KOPT-K1 (cell line): ENCODE data around the gene SP9.

Experiments used
- H3K27ac ChIP-seq: fragments of 200-600 bp; sonication (generic); 2 replicates; pipeline ENCODE4 v1.5.1; 2016; ENCODE audit warnings: antibody characterized with exemption, mild to moderate bottlenecking, low read depth, low read length; ENCODE audit not compliant: poor library complexity, severe bottlenecking
- H3K36me3 ChIP-seq: fragments of 200-600 bp; sonication (generic); 2 replicates; pipeline ENCODE4 v1.5.1; 2017; ENCODE audit warnings: antibody characterized with exemption, mild to moderate bottlenecking, low read length, moderate library complexity; ENCODE audit not compliant: insufficient read depth
- H3K9me3 ChIP-seq: fragments of 200-600 bp; sonication (generic); 2 replicates; pipeline ENCODE4 v1.5.1; 2017; ENCODE audit warnings: antibody characterized with exemption, low read length, mild to moderate bottlenecking; ENCODE audit not compliant: insufficient read depth, poor library complexity, severe bottlenecking

The SP9 gene

DNA sequence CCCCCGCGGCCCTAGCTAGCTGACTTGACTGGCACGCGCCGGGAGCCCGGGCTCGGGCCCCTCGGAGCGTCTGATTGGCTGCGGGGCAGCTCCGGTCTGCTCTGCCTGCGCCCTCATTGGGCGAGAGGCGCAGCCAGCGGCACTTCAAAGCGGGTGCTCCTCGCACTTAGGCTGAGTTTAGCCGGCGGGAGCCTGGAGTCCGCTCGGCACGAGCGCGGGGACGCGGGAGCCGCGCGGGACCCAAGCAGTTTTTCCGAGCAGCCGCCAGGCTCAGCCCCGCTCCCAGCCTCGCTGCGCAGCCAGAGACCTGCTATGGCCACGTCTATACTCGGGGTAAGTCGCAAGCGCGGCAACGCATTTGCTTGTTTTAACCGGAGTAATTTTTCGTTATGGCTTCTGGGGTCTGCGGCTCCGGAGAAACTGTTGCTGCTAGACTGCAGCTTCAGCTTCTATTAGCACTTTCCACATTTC is at the start of gene SP9:
Gene SP9, plus strand, starts transcription at position 174 of the 471 bp plus-strand sequence. Its CDS starts 139 bp downstream, at position 313.
- H3K36me3 ChIP-seq, result no peaks in the 10 kb centered on the region
- H3K27ac ChIP-seq, result no peak within 1 kb of the TSS
- H3K9me3 ChIP-seq, result no peaks in the 10 kb centered on the region

DNA sequence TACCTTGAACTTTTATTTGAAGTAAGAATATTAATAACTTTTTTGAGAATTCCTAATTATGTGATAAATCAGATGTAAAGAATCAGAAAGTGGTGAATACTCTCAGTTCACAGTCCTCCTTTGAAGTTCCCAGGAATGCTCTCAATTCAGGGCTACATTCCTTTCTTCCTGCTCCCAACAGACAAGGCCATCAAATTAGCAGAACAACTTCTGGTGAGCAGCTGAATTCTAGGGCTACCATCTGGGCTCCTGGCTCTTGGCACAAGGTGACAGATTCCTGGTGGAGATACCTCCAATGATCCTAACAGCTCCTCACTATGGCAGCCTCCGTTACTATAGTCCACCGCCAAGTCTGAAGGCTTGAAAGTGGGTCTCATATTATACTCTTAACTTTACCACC is 48.6 kb upstream of the SP9 start:
- Histone ChIP-seq H3K27ac (no peak overlapping the region), H3K9me3 (no peaks in the 10 kb centered on the region), H3K36me3 (no peaks in the 10 kb centered on the region)

DNA sequence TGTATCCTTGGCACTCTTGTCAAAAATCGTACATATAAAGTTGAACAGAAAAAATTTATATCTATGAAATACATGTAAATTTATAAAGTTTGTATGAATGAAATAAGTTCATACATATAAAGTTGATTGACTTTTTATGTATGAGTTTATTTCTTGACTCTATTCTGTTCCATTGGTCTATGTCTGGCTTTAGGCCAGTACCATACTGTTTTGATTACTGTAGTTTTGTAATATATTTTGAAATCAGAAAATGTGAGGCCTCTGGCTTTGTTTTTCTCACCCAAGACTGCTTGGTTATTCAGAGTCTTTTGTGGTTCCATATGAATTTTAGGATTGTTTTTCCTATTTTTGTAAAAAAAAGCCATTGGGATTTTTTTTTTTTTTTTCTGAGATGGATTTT is 41.8 kb upstream of the SP9 start:
- no peaks in the 10 kb centered on the region for H3K36me3 ChIP-seq
- H3K27ac ChIP-seq, result no peak overlapping the region
- peaks cover 14% of the 10 kb centered on the region for H3K9me3 ChIP-seq

DNA sequence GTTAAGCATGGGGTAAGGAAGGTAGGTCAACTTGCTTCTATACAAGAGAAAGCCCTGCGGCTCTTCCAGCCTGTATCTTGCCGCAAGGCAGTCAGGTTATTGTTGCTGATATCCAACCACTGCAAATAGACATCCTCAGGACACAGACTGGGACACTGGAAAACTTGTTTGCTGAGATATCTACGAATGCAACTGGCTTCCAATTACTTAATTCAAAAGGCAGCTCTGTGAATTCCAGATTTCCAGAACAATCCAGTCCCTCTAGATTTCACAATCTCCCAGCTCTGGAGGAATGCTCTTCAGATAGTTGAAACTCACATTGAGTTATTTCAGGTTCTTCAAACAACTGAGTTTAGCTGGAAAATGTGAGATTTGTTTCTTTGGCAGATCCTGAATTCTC is 34.6 kb upstream of the SP9 start:
- Histone ChIP-seq H3K27ac (no peak overlapping the region), H3K9me3 (no peaks in the 10 kb centered on the region), H3K36me3 (no peaks in the 10 kb centered on the region)

DNA sequence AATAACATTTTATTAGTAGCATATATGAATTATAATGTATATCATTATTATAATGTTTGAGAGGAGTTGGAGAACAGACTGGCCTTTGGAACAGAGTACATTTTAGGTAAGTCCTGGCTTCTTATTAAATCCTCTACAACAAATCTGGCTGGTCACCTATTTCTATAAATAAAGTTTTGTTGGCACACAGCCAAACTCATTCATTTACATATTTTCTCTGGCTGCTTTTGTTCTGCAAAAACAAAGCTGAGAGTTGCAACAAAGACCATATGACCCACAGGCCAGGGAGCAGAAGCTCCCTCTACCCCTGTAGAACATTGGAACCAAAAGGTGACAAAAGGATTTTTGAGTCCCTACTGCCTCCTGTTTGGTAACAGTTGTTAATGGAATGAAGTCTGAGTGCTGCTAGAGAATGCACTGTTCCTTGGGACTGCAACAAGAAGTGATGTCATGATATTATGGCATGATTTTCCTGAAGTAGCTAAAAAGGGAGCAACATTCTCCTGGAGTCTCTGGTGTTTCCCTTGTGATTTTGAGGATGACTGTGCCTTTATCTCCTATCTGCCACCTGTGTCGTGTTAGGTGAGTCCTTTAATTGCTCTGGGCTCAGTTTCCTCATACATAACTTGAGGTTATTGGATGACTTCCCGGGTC is 22.0 kb upstream of the SP9 start:
- Histone ChIP-seq H3K27ac (no peak overlapping the region), H3K9me3 (no peaks in the 10 kb centered on the region), H3K36me3 (no peaks in the 10 kb centered on the region)

DNA sequence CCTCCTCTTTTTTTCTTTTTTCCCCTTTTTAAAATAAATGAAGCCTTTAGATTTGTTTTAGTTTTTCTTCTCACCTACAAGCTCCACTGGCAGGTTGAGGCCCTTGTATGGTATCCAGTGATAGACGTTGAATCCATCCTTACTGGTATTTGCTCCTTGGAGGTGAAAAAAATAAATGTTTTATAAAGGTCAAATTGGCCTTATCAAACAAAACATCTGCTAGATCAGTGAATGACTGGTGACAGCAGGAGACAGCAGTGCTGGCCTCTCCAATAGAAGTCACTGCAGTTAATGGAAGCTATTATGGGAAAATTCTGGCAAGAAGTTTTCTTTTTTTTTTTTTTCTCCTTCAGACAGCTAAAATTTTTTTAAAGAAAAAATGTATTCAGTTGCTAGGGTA is 12.6 kb upstream of the SP9 start:
- no peaks in the 10 kb centered on the region for H3K36me3 ChIP-seq
- peaks cover 15% of the 10 kb centered on the region for H3K9me3 ChIP-seq
- no peak overlapping the region for H3K27ac ChIP-seq

DNA sequence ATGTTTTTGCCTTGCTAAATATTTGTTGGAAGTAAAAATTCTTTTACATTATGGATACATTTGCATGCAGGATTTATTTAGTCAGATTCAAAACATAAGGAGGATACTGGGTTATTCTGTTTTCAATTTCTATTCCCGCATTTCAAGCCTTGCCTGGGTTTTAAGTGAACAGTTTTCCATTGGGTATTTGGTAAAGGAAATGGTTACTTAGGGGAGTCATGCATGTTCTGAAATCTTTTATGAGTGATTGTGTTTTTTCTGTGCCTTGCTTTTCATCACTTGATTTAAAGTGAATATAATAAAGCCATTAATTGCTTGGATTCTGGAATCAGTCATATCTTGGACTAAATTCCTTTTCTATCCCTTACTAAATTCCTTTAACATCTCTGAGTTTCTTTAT is 12.0 kb upstream of the SP9 start:
- H3K27ac ChIP-seq, result no peak overlapping the region
- H3K9me3 ChIP-seq, result peaks cover 20% of the 10 kb centered on the region
- H3K36me3 ChIP-seq, result no peaks in the 10 kb centered on the region

DNA sequence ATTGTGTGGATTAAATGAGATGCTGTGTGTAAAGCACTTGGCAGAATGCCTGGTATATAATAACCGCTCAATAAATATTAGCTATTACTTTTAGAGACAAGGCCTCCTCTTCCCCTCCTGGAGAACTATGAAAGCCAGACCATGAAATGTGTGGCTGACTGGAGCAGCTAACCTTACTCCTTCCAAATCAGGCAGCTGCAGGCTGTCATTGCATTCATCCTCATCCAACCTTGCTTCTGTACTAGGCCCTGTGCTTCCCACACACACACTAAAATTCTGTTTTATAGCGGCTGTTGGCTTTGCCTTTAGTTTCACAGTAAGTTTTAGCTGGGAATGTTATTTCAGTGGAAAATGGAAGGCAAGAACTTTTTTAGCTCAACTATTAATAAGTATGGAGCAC is 10.2 kb upstream of the SP9 start:
- Histone ChIP-seq H3K27ac (no peak overlapping the region), H3K9me3 (peaks cover 26% of the 10 kb centered on the region), H3K36me3 (no peaks in the 10 kb centered on the region)

DNA sequence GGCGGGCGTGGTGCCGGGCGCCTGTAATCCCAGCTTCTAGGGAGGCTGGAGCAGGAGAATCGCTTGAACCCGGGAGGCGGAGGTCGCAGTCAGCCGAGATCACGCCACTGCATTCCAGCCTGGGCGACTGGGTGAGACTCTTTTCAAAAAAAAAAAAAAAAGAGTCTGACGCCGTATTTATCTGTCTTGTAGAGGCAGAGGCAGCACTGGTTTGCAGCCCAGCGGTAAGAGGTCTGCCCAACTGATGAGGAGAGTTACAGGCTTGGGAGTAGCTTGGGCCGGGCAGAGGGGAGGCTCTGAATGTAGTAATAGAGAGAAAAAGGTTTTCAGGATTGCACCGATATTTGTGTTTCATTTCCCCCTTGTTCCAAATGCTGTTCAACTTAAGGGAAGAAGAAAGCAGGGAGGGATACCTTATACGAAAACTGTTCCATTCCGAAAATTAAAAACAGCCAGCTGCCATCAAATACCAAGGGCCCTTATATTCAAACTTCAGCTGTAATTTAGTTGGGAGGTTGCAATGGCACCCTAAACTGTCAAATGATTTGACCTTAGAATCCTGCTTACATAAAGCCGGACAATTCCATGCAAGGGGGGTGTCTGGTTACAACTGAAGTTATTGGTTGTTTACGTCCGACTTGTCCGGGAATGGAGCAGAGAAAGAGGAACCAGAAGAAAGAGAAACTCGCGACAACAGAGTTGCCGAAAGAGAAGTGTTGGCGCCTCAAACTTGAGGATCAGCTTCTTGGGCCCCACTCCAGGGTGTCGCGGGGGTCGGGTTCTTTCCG is 9.2 kb upstream of the SP9 start:
- no peaks in the 10 kb centered on the region for H3K36me3 ChIP-seq
- H3K27ac ChIP-seq, result no peak overlapping the region
- H3K9me3 ChIP-seq, result peaks cover 26% of the 10 kb centered on the region

DNA sequence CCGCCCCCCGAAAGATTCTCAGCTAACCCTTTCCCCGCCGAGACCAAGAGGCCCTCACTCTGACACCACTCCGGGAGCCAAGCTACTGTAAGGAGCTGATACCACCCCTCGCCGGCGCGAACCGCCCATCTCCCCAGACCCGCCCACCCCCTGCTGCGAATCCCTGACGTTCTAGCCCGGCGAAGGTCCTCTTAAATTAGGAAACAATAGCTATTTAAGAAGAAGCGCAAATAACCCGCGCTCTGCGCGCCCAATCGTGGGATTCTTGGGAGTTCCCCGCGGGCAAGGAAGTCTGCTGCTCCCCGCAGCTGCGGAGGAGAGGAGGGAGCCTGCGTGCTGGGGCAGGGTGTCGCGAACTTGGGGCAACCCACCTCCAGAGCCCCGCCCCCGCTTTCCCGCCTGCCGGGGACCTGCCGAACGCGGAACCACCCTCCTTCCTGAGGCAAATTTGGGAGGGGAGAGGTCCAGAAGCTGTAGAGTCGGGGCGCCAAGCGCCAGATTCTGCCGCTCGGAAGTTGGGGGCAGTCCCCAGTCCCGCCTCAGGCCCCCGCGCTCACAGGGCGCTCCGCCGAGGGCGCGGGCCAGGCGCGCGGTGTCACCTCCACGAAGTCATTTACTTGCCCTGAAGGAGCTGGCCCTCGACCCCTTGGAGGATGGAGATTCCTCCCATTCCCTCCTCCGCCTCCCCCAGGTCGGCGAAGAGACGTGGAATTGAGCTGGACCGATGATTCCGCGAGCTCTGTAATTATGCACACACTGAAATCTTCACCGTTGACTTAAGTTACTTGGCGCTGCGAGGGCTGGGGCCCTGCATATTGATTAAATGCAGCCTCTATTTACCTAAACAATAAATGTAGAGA is 8.4 kb upstream of the SP9 start:
- H3K36me3 ChIP-seq, result no peaks in the 10 kb centered on the region
- H3K9me3 ChIP-seq, result peaks cover 26% of the 10 kb centered on the region
- no peak overlapping the region for H3K27ac ChIP-seq

DNA sequence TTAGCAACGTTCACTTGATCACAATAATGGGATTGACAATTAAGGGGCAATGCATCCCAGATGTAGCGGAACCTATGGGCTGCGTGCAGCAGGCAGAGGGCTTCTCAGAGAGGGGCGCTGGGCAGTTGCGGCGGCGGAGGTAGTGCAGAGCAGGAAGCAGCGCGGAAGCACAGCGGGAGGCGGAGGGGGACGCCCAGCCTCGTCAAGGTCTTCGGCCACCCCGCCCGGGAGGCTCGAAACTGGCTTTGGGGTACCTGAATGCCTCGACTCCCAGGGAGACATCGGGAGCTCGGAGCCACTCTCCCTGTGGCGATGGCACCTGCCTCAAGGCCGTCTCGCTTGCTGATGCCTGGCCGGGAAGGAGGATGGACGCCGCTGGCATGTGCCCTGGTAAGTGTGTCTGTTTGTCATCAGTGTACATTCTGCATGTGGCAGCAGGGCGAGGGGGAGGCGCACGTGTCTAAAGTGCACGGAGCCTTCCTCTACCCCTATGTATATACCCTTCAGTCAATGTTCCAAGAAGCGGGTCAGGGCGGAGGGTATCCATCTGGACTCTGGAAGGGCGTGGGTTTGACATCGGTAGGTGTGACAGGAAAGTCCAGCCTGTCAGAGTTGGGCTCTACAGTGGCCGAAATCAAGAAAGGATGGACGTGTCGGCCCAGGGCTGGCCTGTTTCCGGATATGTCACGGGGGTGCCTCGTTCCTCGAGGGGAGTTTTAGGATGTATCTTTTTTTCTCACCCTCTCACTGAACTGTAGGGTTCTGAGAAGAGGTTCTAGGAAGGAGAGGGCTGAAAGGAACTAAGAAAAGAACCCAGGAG is 7.5 kb upstream of the SP9 start:
- Histone ChIP-seq H3K9me3 (peaks cover 26% of the 10 kb centered on the region), H3K36me3 (no peaks in the 10 kb centered on the region), H3K27ac (no peak overlapping the region)

DNA sequence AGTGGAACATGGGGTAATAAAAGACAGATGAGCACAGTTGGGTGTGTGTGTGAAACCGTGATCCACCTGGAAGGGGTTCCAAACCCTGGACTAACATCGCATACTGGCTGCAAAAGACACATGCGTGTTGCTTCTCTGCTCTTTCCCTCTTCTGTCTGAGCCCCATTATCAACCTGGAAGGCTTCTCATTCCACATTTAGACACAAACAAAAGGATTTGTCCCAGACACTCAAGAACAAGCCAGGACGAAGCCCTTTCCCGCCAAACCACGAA is 7.0 kb upstream of the SP9 start:
- no peaks in the 10 kb centered on the region for H3K36me3 ChIP-seq
- no peak overlapping the region for H3K27ac ChIP-seq
- H3K9me3 ChIP-seq, result peaks cover 26% of the 10 kb centered on the region

DNA sequence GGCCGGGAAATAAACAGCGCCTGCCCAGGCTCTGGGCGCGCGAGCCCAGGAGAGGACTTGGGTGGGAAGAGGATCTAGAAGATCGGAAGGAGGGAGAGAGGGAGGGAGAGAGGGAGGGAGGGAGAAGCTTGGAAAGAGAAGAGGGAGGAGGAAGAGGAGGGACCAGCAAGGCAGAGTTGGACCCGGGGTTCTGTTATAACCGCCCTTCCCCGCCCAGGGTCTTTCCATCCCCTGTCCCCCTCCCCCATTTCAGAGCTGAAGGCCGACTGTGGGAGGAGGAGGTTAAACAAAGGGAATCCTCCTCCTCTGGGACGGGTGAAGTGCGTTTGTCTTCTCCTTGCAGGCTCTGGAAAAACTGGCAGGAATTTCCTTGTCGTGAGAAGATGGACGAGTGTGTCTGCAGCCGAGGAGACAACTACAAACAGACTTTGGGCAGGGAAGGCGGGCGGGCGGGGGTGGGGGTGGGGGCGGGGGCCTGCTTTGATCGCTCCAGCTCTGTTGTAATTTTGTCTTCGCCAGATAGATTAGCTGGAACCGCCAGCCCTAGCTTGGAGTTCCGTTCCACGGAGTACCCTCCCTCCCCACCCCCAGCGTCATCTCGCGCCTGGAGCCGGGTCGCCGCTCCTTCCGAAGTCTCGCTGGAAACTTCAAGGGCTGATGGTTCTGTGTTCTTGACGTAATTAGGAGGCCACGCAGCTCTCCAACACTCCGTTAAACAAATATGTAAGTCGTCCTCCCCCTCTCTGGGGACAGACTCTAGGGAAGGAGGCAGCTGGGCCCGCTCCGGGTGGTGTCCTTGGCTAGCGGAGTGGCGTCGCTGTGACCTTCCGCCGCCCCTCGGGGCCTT is 6.4 kb upstream of the SP9 start:
- Histone ChIP-seq H3K9me3 (peaks cover 26% of the 10 kb centered on the region), H3K36me3 (no peaks in the 10 kb centered on the region), H3K27ac (no peak overlapping the region)
